Endothelial cell of coronary artery (primary cell): ENCODE results near the gene LY6G6D. TPM values are rescaled to one million over a fixed set of nuclear protein-coding genes. Genes with fewer than 3 reads are reported as not detected.

Experiments used
- total RNA-seq: library from RNA; depleted of rRNA; stranded (reverse); fragments of >200 nt; gene quantifications from 2 replicates; pipeline ENCODE4 v1.2.3, GENCODE V29; 2014

Gene LY6G6D
- total RNA-seq, 1 donor from 2014 or later, result not detected

Other genes with a start within 250 kb of the LY6G6D start
- 11.3 and 15.7 TPM in 2 replicates for gene MICB, start 217.2 kb upstream of the LY6G6D start, total RNA-seq
- gene MCCD1, start 186.4 kb upstream of the LY6G6D start, total RNA-seq, result not detected in 2 replicates
- gene DDX39B, start 173.3 kb upstream of the LY6G6D start, total RNA-seq, result 296 and 474 TPM in 2 replicates
- gene ATP6V1G2, start 168.7 kb upstream of the LY6G6D start, total RNA-seq, result 0.36 and 0.66 TPM in 2 replicates
- 24.7 and 29.7 TPM in 2 replicates for gene NFKBIL1, start 167.7 kb upstream of the LY6G6D start, total RNA-seq
- not detected in 2 replicates for gene LTA, start 143.1 kb upstream of the LY6G6D start, total RNA-seq
- gene TNF, start 139.8 kb upstream of the LY6G6D start, total RNA-seq, result not detected in 2 replicates
- gene LTB, start 132.9 kb upstream of the LY6G6D start, total RNA-seq, result 2.1 and 2.3 TPM in 2 replicates
- 0.72 and 1.0 TPM in 2 replicates for gene LST1, start 129.1 kb upstream of the LY6G6D start, total RNA-seq
- gene NCR3, start 122.3 kb upstream of the LY6G6D start, total RNA-seq, result not detected in 2 replicates
- gene AIF1, start 100.1 kb upstream of the LY6G6D start, total RNA-seq, result not detected in 2 replicates
- gene PRRC2A, start 94.6 kb upstream of the LY6G6D start, total RNA-seq, result 31.2 and 39.4 TPM in 2 replicates
- 84.7 and 106 TPM in 2 replicates for gene BAG6, start 62.7 kb upstream of the LY6G6D start, total RNA-seq
- gene APOM, start 59.5 kb upstream of the LY6G6D start, total RNA-seq, result 0.19 and 0.54 TPM in 2 replicates
- 18.3 and 21.0 TPM in 2 replicates for gene C6orf47, start 54.6 kb upstream of the LY6G6D start, total RNA-seq
- 11.3 and 11.6 TPM in 2 replicates for gene GPANK1, start 50.4 kb upstream of the LY6G6D start, total RNA-seq
- 88.2 and 101 TPM in 2 replicates for gene CSNK2B, start 49.3 kb upstream of the LY6G6D start, total RNA-seq
- gene LY6G5B, start 45.4 kb upstream of the LY6G6D start, total RNA-seq, result 2.2 and 3.6 TPM in 2 replicates
- gene LY6G5C, start 34.3 kb upstream of the LY6G6D start, total RNA-seq, result 1.1 and 1.3 TPM in 2 replicates
- 49.1 and 57.8 TPM in 2 replicates for gene ABHD16A, start 12.0 kb upstream of the LY6G6D start, total RNA-seq
- not detected in 2 replicates for gene LY6G6F, start 8.5 kb upstream of the LY6G6D start, total RNA-seq
- gene LY6G6C, start 6.4 kb downstream of the LY6G6D start, total RNA-seq, result not detected in 2 replicates
- not detected in 2 replicates for gene MPIG6B, start 8.0 kb downstream of the LY6G6D start, total RNA-seq
- gene DDAH2, start 14.0 kb downstream of the LY6G6D start, total RNA-seq, result 82.0 and 106 TPM in 2 replicates
- gene CLIC1, start 21.2 kb downstream of the LY6G6D start, total RNA-seq, result 714 and 927 TPM in 2 replicates
- 3.7 and 4.6 TPM in 2 replicates for gene MSH5, start 24.7 kb downstream of the LY6G6D start, total RNA-seq
- 0.81 and 1.3 TPM in 2 replicates for gene SAPCD1, start 47.3 kb downstream of the LY6G6D start, total RNA-seq
- gene VWA7, start 62.0 kb downstream of the LY6G6D start, total RNA-seq, result 0.09 TPM in 1 of 2 replicates, not detected in the other
- 64.4 and 67.7 TPM in 2 replicates for gene VARS1, start 80.4 kb downstream of the LY6G6D start, total RNA-seq
- gene LSM2, start 91.6 kb downstream of the LY6G6D start, total RNA-seq, result 33.2 and 44.6 TPM in 2 replicates
- gene HSPA1L, start 99.9 kb downstream of the LY6G6D start, total RNA-seq, result 0.72 and 0.85 TPM in 2 replicates
- gene HSPA1A, start 100.2 kb downstream of the LY6G6D start, total RNA-seq, result 73.9 and 103 TPM in 2 replicates
- gene HSPA1B, start 112.4 kb downstream of the LY6G6D start, total RNA-seq, result 73.8 and 84.7 TPM in 2 replicates
- 38.6 and 40.2 TPM in 2 replicates for gene NEU1, start 147.5 kb downstream of the LY6G6D start, total RNA-seq
- gene SLC44A4, start 163.6 kb downstream of the LY6G6D start, total RNA-seq, result under 0.01 TPM in 1 of 2 replicates, not detected in the other
- 54.2 and 56.9 TPM in 2 replicates for gene EHMT2, start 182.3 kb downstream of the LY6G6D start, total RNA-seq
- gene ZBTB12, start 186.7 kb downstream of the LY6G6D start, total RNA-seq, result 4.2 and 6.8 TPM in 2 replicates
- gene C2, start 212.4 kb downstream of the LY6G6D start, total RNA-seq, result 0.19 TPM in 1 of 2 replicates, not detected in the other
- gene CFB, start 230.7 kb downstream of the LY6G6D start, total RNA-seq, result 0.90 and 4.7 TPM in 2 replicates
- gene NELFE, start 243.6 kb downstream of the LY6G6D start, total RNA-seq, result 99.7 and 109 TPM in 2 replicates
- gene SKIC2, start 243.8 kb downstream of the LY6G6D start, total RNA-seq, result 40.9 and 43.4 TPM in 2 replicates